Endothelial cell of umbilical vein (primary cell): ENCODE measurements around the gene SRL. TPM values are rescaled to one million over a fixed set of nuclear protein-coding genes. Genes with fewer than 3 reads are reported as not detected.

ENCODE experiments used
- BruUV-seq: library from RNA; stranded (reverse); fragments of 400-500 nt; replicated peaks from 2 replicates; lab custom pipeline; 2021; lab: Mats Ljungman, UMichigan
- CTCF ChIA-PET: fragments of 300-600, 350-600 bp; sonication (Branson Sonifier 250); formaldehyde crosslinking; loops from one replicate; lab custom pipeline; 2021; ENCODE audit warnings: antibody characterized with exemption, inconsistent platforms; lab: Charles Lee
- POLR2A ChIA-PET: fragments of 300-600, 350-600 bp; sonication (Branson Sonifier 250); formaldehyde crosslinking; loops from one replicate; lab custom pipeline; 2021; ENCODE audit warnings: antibody characterized with exemption, inconsistent platforms; lab: Charles Lee
- DNase-seq: peaks from one replicate; pipeline ENCODE4 v3.0.0-alpha.2; 2011; ENCODE audit warnings: low read depth, low spot score
- FAIRE-seq: peaks from 2 replicates; lab custom pipeline; 2011; peaks lifted over from hg19 to GRCh38; lab: Jason Lieb, UNC
- H2AFZ ChIP-seq: 2 replicates; pipeline ENCODE4 v1.6.0; 2012; ENCODE audit warnings: low read depth, low read length, control low read depth, inconsistent platforms
- H3K27ac ChIP-seq: 2 replicates; pipeline ENCODE4 v1.5.1; 2011; ENCODE audit warnings: low read depth, mild to moderate bottlenecking, control low read depth, low read length, moderate library complexity; ENCODE audit not compliant: insufficient read depth
- H3K27me3 ChIP-seq, 2 experiments: 2 replicates each; pipeline versions ENCODE4 v1.6.0 to v1.6.1; 2011; ENCODE audit warnings: low read length in 2 of 2, mixed read lengths in 1 of 2; ENCODE audit not compliant: control insufficient read depth in 2 of 2, insufficient read depth in 2 of 2
- H3K36me3 ChIP-seq, 2 experiments: 2 replicates in 1 of 2; 3 replicates in 1 of 2; pipeline ENCODE4 v1.5.1; 2011; ENCODE audit warnings: low read length in 2 of 2, mild to moderate bottlenecking in 1 of 2, moderate library complexity in 1 of 2; ENCODE audit not compliant: control insufficient read depth in 2 of 2, insufficient read depth in 2 of 2; ENCODE audit errors: extremely low read depth in 1 of 2
- H3K4me1 ChIP-seq: 3 replicates; pipeline ENCODE4 v1.5.1; 2011; ENCODE audit warnings: mild to moderate bottlenecking, low read length; ENCODE audit not compliant: control insufficient read depth, insufficient read depth; ENCODE audit errors: extremely low read depth
- H3K4me2 ChIP-seq: 2 replicates; pipeline ENCODE4 v1.6.1; 2011; ENCODE audit warnings: low read length, control low read depth, mixed read lengths; ENCODE audit not compliant: insufficient read depth
- H3K4me3 ChIP-seq, 3 experiments: fragments of 200-600 bp in 1 of 3; sonication (generic), shearing (Covaris generic) in 1 of 3; replicated peaks in 1 of 3; 2 replicates each; pipeline ENCODE4 v1.5.1; 2011 to 2016; ENCODE audit warnings: control low read depth in 3 of 3, low read length in 3 of 3, mild to moderate bottlenecking in 2 of 3, inconsistent platforms in 1 of 3, low read depth in 1 of 3, moderate library complexity in 1 of 3; ENCODE audit not compliant: insufficient read depth in 1 of 3
- H3K79me2 ChIP-seq: 2 replicates; pipeline ENCODE4 v1.6.0; 2012; ENCODE audit warnings: low read length, inconsistent platforms; ENCODE audit not compliant: control insufficient read depth, insufficient read depth
- H3K9ac ChIP-seq: replicated peaks from 2 replicates; pipeline ENCODE3; 2011; ENCODE audit warnings: low read length, control low read depth; ENCODE audit not compliant: insufficient read depth; ENCODE audit errors: extremely low read depth
- H3K9me1 ChIP-seq: replicated peaks from 3 replicates; pipeline ENCODE4 v1.6.0; 2011; ENCODE audit warnings: mild to moderate bottlenecking, low read length; ENCODE audit not compliant: control insufficient read depth, insufficient read depth; ENCODE audit errors: extremely low read depth
- H3K9me3 ChIP-seq: replicated peaks from 2 replicates; pipeline ENCODE4 v1.5.1; 2012; ENCODE audit warnings: low read length, inconsistent platforms; ENCODE audit not compliant: control insufficient read depth, insufficient read depth
- H4K20me1 ChIP-seq: replicated peaks from 2 replicates; pipeline ENCODE3; 2011; ENCODE audit warnings: mild to moderate bottlenecking, low read length; ENCODE audit not compliant: control insufficient read depth, insufficient read depth; ENCODE audit errors: extremely low read depth
- CTCF ChIP-seq, 2 donors: IDR thresholded peaks; 1 replicate in 1 of 2; 2 replicates in 1 of 2; pipeline ENCODE4 v1.5.1; 2011; ENCODE audit warnings: low read length in 2 of 2, mild to moderate bottlenecking in 2 of 2, moderate library complexity in 2 of 2, control low read depth in 1 of 2, inconsistent platforms in 1 of 2, low read depth in 1 of 2; ENCODE audit not compliant: insufficient read depth in 1 of 2; ENCODE audit errors: extremely low read depth in 1 of 2
- EZH2 ChIP-seq: IDR thresholded peaks from 2 replicates; pipeline ENCODE4 v1.6.1; 2012; ENCODE audit warnings: borderline replicate concordance, low read depth, mild to moderate bottlenecking, moderate library complexity, low read length, inconsistent platforms; ENCODE audit not compliant: severe bottlenecking
- FOS ChIP-seq: IDR thresholded peaks from 2 replicates; pipeline ENCODE4 v1.6.1; 2011; ENCODE audit warnings: mild to moderate bottlenecking, low read length, moderate library complexity, borderline replicate concordance; ENCODE audit not compliant: insufficient read depth
- GATA2 ChIP-seq: IDR thresholded peaks from 2 replicates; pipeline ENCODE4 v1.7.0; 2011; ENCODE audit warnings: low read depth, mild to moderate bottlenecking, moderate library complexity, mixed read lengths, low read length; ENCODE audit not compliant: insufficient read length, insufficient read depth
- JUN ChIP-seq: IDR thresholded peaks from 2 replicates; pipeline ENCODE4 v1.6.1; 2011; ENCODE audit warnings: borderline replicate concordance, low read depth; ENCODE audit not compliant: insufficient read length, insufficient read depth
- MAX ChIP-seq: IDR thresholded peaks from 2 replicates; pipeline ENCODE4 v1.6.1; 2011; ENCODE audit not compliant: insufficient read depth, insufficient read length
- MYC ChIP-seq: IDR thresholded peaks from one replicate; pipeline ENCODE4 v1.6.1; 2011; ENCODE audit warnings: mild to moderate bottlenecking, low read depth, low read length
- POLR2A ChIP-seq: IDR thresholded peaks from 2 replicates; pipeline ENCODE4 v1.6.1; 2012; ENCODE audit warnings: low read depth, mild to moderate bottlenecking, control low read depth, low read length
- POLR2AphosphoS5 ChIP-seq: IDR thresholded peaks from 2 replicates; pipeline ENCODE4 v1.6.1; 2012; ENCODE audit warnings: low read depth, mild to moderate bottlenecking, control low read depth, low read length, moderate library complexity; ENCODE audit not compliant: insufficient read depth
- dilution Hi-C: fragments of 300-500 bp; cut with MboI; formaldehyde crosslinking; loops from one replicate; pipeline ENCODE4 v1.15.0; 2019; ENCODE audit warnings: low sequenced_read_pairs; ENCODE audit not compliant: extremely low pct_ligation_motif_present
- intact Hi-C: fragments of 100-400 bp; cut with micrococcal nuclease; formaldehyde crosslinking; loops from one replicate; pipeline ENCODE4 v1.10.0; 2022
- polyA plus RNA-seq, 4 experiments: library from polyadenylated mRNA; depleted of rRNA in 3 of 4; stranded (reverse) in 3 of 4; unstranded in 1 of 4; fragments of >200 nt; gene quantifications; 2 replicates each; pipeline versions ENCODE4 v1.2.1 to v1.2.3, GENCODE V29; 2011 to 2012; ENCODE audit warnings: missing spikeins in 1 of 4
- total RNA-seq: library from RNA; stranded (reverse); gene quantifications from 2 replicates; pipeline ENCODE4 v1.2.3, GENCODE V29; 2021

Gene SRL
- total and polyA plus RNA-seq, 2 donors (not counting 3 experiments of a cell fraction or from before 2014, with no cell fraction given), result 0.21 to 0.29 TPM

GRCh38 chr16:4202615-4203345 lies 39.1 kb downstream of the SRL start:
- dilution Hi-C loops, result no loop called here
- DNase-seq, result no peak
- Histone ChIP-seq H3K4me2 (no peak overlapping the region), H3K4me3 (no peak overlapping the region), H3K27ac (no peak overlapping the region), H4K20me1 (no peaks in the 10 kb centered on the region), H3K79me2 (no peaks in the 10 kb centered on the region), H3K4me1 (no peaks in the 10 kb centered on the region), H3K9me3 (no peaks in the 10 kb centered on the region), H3K36me3 (no peaks in the 10 kb centered on the region), H3K27me3 (no peaks in the 10 kb centered on the region), H3K9ac (no peak overlapping the region), H3K9me1 (no peaks in the 10 kb centered on the region), H2AFZ (no peak overlapping the region)
- intact Hi-C loops, result no loop called here
- POLR2A ChIA-PET, result interaction anchor here (0.7 kb wide), 1 partner anchor 42 kb away, joined by 3 read pairs; no protein-coding TSS in a partner anchor
- FAIRE-seq, result no peak
- TF ChIP-seq MAX, result no peak
- TF ChIP-seq POLR2AphosphoS5, result no peak
- no peak for TF ChIP-seq FOS
- TF ChIP-seq POLR2A, result no peak
- TF ChIP-seq GATA2, result no peak
- TF ChIP-seq JUN, result no peak
- TF ChIP-seq CTCF (IDR thresholded peaks at IDR 0.05; ENCODE audit: extremely low read depth in 1 of 2, insufficient read depth in 1 of 2, low read depth in 1 of 2, low read length in 2 of 2), result no peak
- TF ChIP-seq EZH2, result no peak
- no peak for TF ChIP-seq MYC
- no TSS peak for BruUV-seq
- CTCF ChIA-PET, result interaction anchor here (1.1 to 1.5 kb wide), 2 partner anchors 51 to 127 kb away, joined by 3 read pairs; no protein-coding TSS in a partner anchor
